H1 (cell line): Measurements from ENCODE around the gene GTF2A1L. TPM values are rescaled to one million over a fixed set of nuclear protein-coding genes. Genes with fewer than 3 reads are reported as not detected.

Experiments
- CTCF ChIA-PET: fragments of 300-600 bp; sonication (Branson Sonifier 250); formaldehyde crosslinking; loops from one replicate; lab custom pipeline; 2021; ENCODE audit not compliant: partially characterized antibody; lab: Charles Lee
- POLR2A ChIA-PET: fragments of 300-600 bp; sonication (Branson Sonifier 250); formaldehyde crosslinking; loops from one replicate; lab custom pipeline; 2021; ENCODE audit warnings: inconsistent platforms; ENCODE audit not compliant: partially characterized antibody; lab: Charles Lee
- DNase-seq, 2 experiments: peaks; one replicate each; pipeline versions ENCODE4 v3.0.0 to v3.0.0-alpha.2; 2010 to 2022; ENCODE audit warnings: low spot score in 2 of 2, low read depth in 1 of 2, mixed read lengths in 1 of 2
- FAIRE-seq: peaks from 2 replicates; lab custom pipeline; 2011; peaks lifted over from hg19 to GRCh38; lab: Jason Lieb, UNC
- H2AFZ ChIP-seq: 2 replicates; pipeline ENCODE4 v1.8.1; 2012; ENCODE audit warnings: low read length, inconsistent platforms
- H2AK5ac ChIP-seq: 2 replicates; pipeline ENCODE4 v1.6.1; 2013; ENCODE audit warnings: low read depth, low read length
- H2BK120ac ChIP-seq: replicated peaks from 2 replicates; pipeline ENCODE3; 2013; ENCODE audit warnings: low read depth, low read length, inconsistent platforms
- H2BK12ac ChIP-seq: 2 replicates; pipeline ENCODE4 v1.6.1; 2013; ENCODE audit warnings: low read depth, low read length
- H2BK15ac ChIP-seq: 2 replicates; pipeline ENCODE4 v1.6.1; 2013; ENCODE audit warnings: low read length
- H2BK20ac ChIP-seq: 2 replicates; pipeline ENCODE4 v1.6.1; 2013; ENCODE audit warnings: low read length
- H2BK5ac ChIP-seq: 2 replicates; pipeline ENCODE4 v1.6.1; 2013; ENCODE audit warnings: low read depth, low read length
- H3K14ac ChIP-seq: 2 replicates; pipeline ENCODE4 v1.6.1; 2013; ENCODE audit warnings: inconsistent platforms; ENCODE audit not compliant: insufficient read length
- H3K18ac ChIP-seq: 2 replicates; pipeline ENCODE4 v1.6.1; 2013; ENCODE audit warnings: low read length; ENCODE audit errors: extremely low read depth
- H3K23ac ChIP-seq: 2 replicates; pipeline ENCODE4 v1.6.1; 2013; ENCODE audit warnings: inconsistent platforms; ENCODE audit not compliant: insufficient read length
- H3K23me2 ChIP-seq: 2 replicates; pipeline ENCODE4 v1.6.1; 2013; ENCODE audit warnings: low read depth, low read length
- H3K27ac ChIP-seq: 2 replicates; pipeline ENCODE4 v1.6.1; 2011; ENCODE audit warnings: low read depth, low read length, inconsistent platforms
- H3K27me3 ChIP-seq, 4 experiments: replicated peaks in 1 of 4; 1 replicate in 1 of 4; 2 replicates in 3 of 4; pipeline versions ENCODE4 v1.6.1 to v1.8.1; 2011 to 2013; ENCODE audit warnings: low read length in 3 of 4, mild to moderate bottlenecking in 3 of 4, inconsistent platforms in 2 of 4, mixed read lengths in 2 of 4, moderate library complexity in 1 of 4; ENCODE audit not compliant: control insufficient read depth in 3 of 4, insufficient read depth in 3 of 4; ENCODE audit errors: extremely low read depth in 1 of 4
- H3K36me3 ChIP-seq, 4 experiments: 2 replicates each; pipeline versions ENCODE4 v1.6.1 to v1.8.1; 2011 to 2013; ENCODE audit warnings: mild to moderate bottlenecking in 4 of 4, low read length in 3 of 4, moderate library complexity in 2 of 4, control low read depth in 1 of 4, inconsistent platforms in 1 of 4; ENCODE audit not compliant: insufficient read depth in 4 of 4, control insufficient read depth in 2 of 4
- H3K4ac ChIP-seq: replicated peaks from 2 replicates; pipeline ENCODE3; 2013; ENCODE audit warnings: low read length, low read depth, mixed read lengths, inconsistent platforms; ENCODE audit not compliant: insufficient read length
- H3K4me1 ChIP-seq, 4 experiments: replicated peaks in 1 of 4; 1 replicate in 1 of 4; 2 replicates in 3 of 4; pipeline versions ENCODE4 v1.6.1 to v1.8.1; 2011 to 2013; ENCODE audit warnings: low read length in 3 of 4, inconsistent platforms in 2 of 4, mixed read lengths in 1 of 4; ENCODE audit not compliant: insufficient read depth in 4 of 4, control insufficient read depth in 3 of 4
- H3K4me2 ChIP-seq, 2 experiments: 2 replicates each; pipeline versions ENCODE4 v1.6.1 to v1.8.1; 2011 to 2013; ENCODE audit warnings: low read depth in 2 of 2, low read length in 2 of 2, control low read depth in 1 of 2, inconsistent platforms in 1 of 2, mild to moderate bottlenecking in 1 of 2; ENCODE audit not compliant: insufficient read depth in 1 of 2
- H3K4me3 ChIP-seq, 4 experiments: fragments of 200-600, 300-600 bp in 1 of 4; sonication (generic), shearing (Covaris generic), sonication (Bioruptor Twin) in 1 of 4; 2 replicates each; pipeline versions ENCODE4 v1.5.1 to v1.8.1; 2011 to 2016; ENCODE audit warnings: low read length in 4 of 4, low read depth in 3 of 4, control low read depth in 2 of 4, inconsistent platforms in 2 of 4, mild to moderate bottlenecking in 2 of 4, mixed read lengths in 1 of 4, moderate library complexity in 1 of 4; ENCODE audit not compliant: insufficient read depth in 2 of 4; ENCODE audit errors: extremely low read depth in 1 of 4
- H3K56ac ChIP-seq: replicated peaks from 2 replicates; pipeline ENCODE3; 2013; ENCODE audit warnings: low read depth, mild to moderate bottlenecking, mixed read lengths, low read length, inconsistent platforms; ENCODE audit not compliant: insufficient read length
- H3K79me1 ChIP-seq: 2 replicates; pipeline ENCODE4 v1.6.1; 2013; ENCODE audit warnings: low read depth, low read length, control low read depth
- H3K79me2 ChIP-seq, 2 experiments: 2 replicates each; pipeline versions ENCODE4 v1.6.1 to v1.8.1; 2012 to 2013; ENCODE audit warnings: low read length in 2 of 2, mild to moderate bottlenecking in 2 of 2, inconsistent platforms in 1 of 2; ENCODE audit not compliant: insufficient read depth in 2 of 2, control insufficient read depth in 1 of 2
- H3K9ac ChIP-seq, 4 experiments: replicated peaks in 1 of 4; 1 replicate in 1 of 4; 2 replicates in 3 of 4; pipeline versions ENCODE4 v1.6.1 to v1.8.1; 2011 to 2013; ENCODE audit warnings: low read depth in 3 of 4, low read length in 3 of 4, control low read depth in 2 of 4, mild to moderate bottlenecking in 2 of 4, moderate library complexity in 2 of 4, inconsistent platforms in 1 of 4; ENCODE audit errors: extremely low read depth in 1 of 4
- H3K9me3 ChIP-seq, 2 experiments: 2 replicates each; pipeline versions ENCODE4 v1.6.1 to v1.8.1; 2012 to 2013; ENCODE audit warnings: mild to moderate bottlenecking in 2 of 2, moderate library complexity in 2 of 2, control low read depth in 1 of 2, inconsistent platforms in 1 of 2, low read depth in 1 of 2, low read length in 1 of 2, mixed read lengths in 1 of 2; ENCODE audit not compliant: insufficient read depth in 2 of 2
- H4K20me1 ChIP-seq, 2 experiments: replicated peaks in 1 of 2; 2 replicates each; pipeline versions ENCODE3 to v1.8.1; 2011 to 2013; ENCODE audit warnings: inconsistent platforms in 2 of 2, low read length in 2 of 2, mild to moderate bottlenecking in 1 of 2; ENCODE audit not compliant: insufficient read depth in 2 of 2, control insufficient read depth in 1 of 2
- H4K5ac ChIP-seq: 2 replicates; pipeline ENCODE4 v1.6.1; 2013; ENCODE audit warnings: low read length, low read depth, mixed read lengths, inconsistent platforms; ENCODE audit not compliant: insufficient read length
- H4K8ac ChIP-seq: 2 replicates; pipeline ENCODE4 v1.8.0; 2013; ENCODE audit warnings: mild to moderate bottlenecking, moderate library complexity, low read length, inconsistent platforms; ENCODE audit not compliant: insufficient read depth; ENCODE audit errors: extremely low read depth
- H4K91ac ChIP-seq: replicated peaks from 2 replicates; pipeline ENCODE3; 2013; ENCODE audit warnings: low read length, mixed read lengths, inconsistent platforms; ENCODE audit not compliant: insufficient read length
- CTCF ChIP-seq, 3 experiments: IDR thresholded peaks; 1 replicate in 2 of 3; 2 replicates in 1 of 3; pipeline versions ENCODE4 v1.5.1 to v1.6.1; 2011; ENCODE audit warnings: low read length in 3 of 3, mild to moderate bottlenecking in 3 of 3, inconsistent platforms in 2 of 3, low read depth in 1 of 3, moderate library complexity in 1 of 3; ENCODE audit not compliant: insufficient read depth in 1 of 3; ENCODE audit errors: control extremely low read depth in 1 of 3
- HDAC2 ChIP-seq, 2 experiments: fragments of 300-600 bp in 1 of 2; sonication (generic) in 1 of 2; IDR thresholded peaks; 2 replicates each; pipeline ENCODE4 v1.6.1; 2011 to 2012; ENCODE audit warnings: low read depth in 2 of 2, low read length in 2 of 2, mild to moderate bottlenecking in 2 of 2, moderate library complexity in 2 of 2, borderline replicate concordance in 1 of 2, inconsistent platforms in 1 of 2
- NRF1 ChIP-seq: IDR thresholded peaks from 2 replicates; pipeline ENCODE4 v1.6.1; 2011; ENCODE audit warnings: mild to moderate bottlenecking, low read depth, low read length, improper control_type of control experiment
- RAD21 ChIP-seq, 2 experiments: IDR thresholded peaks in 1 of 2; conservative IDR thresholded peaks in 1 of 2; 2 replicates each; pipeline ENCODE4 v1.6.1; 2011; ENCODE audit warnings: low read depth in 2 of 2, low read length in 2 of 2, improper control_type of control experiment in 1 of 2, inconsistent platforms in 1 of 2, mild to moderate bottlenecking in 1 of 2, moderate library complexity in 1 of 2
- WGBS, 2 experiments: shearing (Covaris generic) in 1 of 2; methylation state at CpG; one replicate each; pipeline versions ENCODE4 v1.1.6 to v1.1.7; 2013 to 2015; ENCODE audit warnings: low lambda C conversion rate in 2 of 2, mixed read lengths in 2 of 2, inconsistent platforms in 1 of 2, low coverage in 1 of 2, missing lambda C conversion rate in 1 of 2; ENCODE audit not compliant: insufficient replicate concordance in 2 of 2, insufficient coverage in 1 of 2, insufficient read length in 1 of 2; ENCODE audit errors: extremely low coverage in 1 of 2, missing lambda C conversion rate in 1 of 2; 5-methylcytosine and 5-hydroxymethylcytosine counted together
- polyA plus RNA-seq, 7 experiments: library from polyadenylated mRNA; depleted of rRNA in 3 of 7; stranded (reverse) in 5 of 7; unstranded in 2 of 7; fragments of >200 nt in 5 of 7; fragments of 200-250 nt in 2 of 7; gene quantifications; 1 replicate in 5 of 7; 2 replicates in 1 of 7; 4 replicates in 1 of 7; pipeline versions ENCODE4 v1.2.1 to v1.2.3, GENCODE V29; 2011 to 2013; ENCODE audit warnings: missing spikeins in 2 of 7, mixed read lengths in 2 of 7
- total RNA-seq: library from RNA; stranded (reverse); fragmentation: NEBNext Ultra II Directional; extraction: Animal tissue kit (Norgen Biotek cat#: 25700); gene quantifications from 2 replicates; pipeline ENCODE4 v1.2.1, GENCODE V29; 2021

The GTF2A1L gene
- total and polyA plus RNA-seq, 2 of the 8 experiments (the other 6 are each of a cell fraction or from before 2014, with no cell fraction given), result 0.18 TPM; not detected in 1

- Histone ChIP-seq H3K23me2 (no peaks in the 10 kb centered on the region; the same call in 1 of the 2 replicates), H2BK15ac (no peak overlapping the region), H2AFZ (no peak overlapping the region), H3K4me1 (peaks cover 5 to 17% (median 12%) of the 10 kb centered on the region in 4 experiments; a peak in 4 of 7 replicates), H3K9me3 (no peaks in the 10 kb centered on the region), H3K14ac (no peak overlapping the region), H3K4me3 (no peak overlapping the region), H3K27me3 (peaks cover 0 to 4% (median 0%) of the 10 kb centered on the region in 4 experiments; a peak in 2 of 7 replicates), H4K91ac (no peak overlapping the region), H2BK120ac (no peak overlapping the region), H3K9ac (no peak overlapping the region), H3K56ac (no peak overlapping the region), H2BK20ac (no peak overlapping the region), H2AK5ac (no peak overlapping the region), H3K4ac (no peak overlapping the region), H3K79me1 (no peaks in the 10 kb centered on the region), H3K4me2 (no peak overlapping the region), H4K20me1 (no peaks in the 10 kb centered on the region), H2BK12ac (no peak overlapping the region), H3K18ac (no peak overlapping the region), H3K36me3 (no peaks in the 10 kb centered on the region), H3K27ac (no peak overlapping the region), H4K8ac (no peak overlapping the region), H3K23ac (no peak overlapping the region), H3K79me2 (no peaks in the 10 kb centered on the region), H2BK5ac (no peak overlapping the region), H4K5ac (no peak overlapping the region)
- DNase-seq, result no peak
- ChIA-PET CTCF (interaction anchor here (0.6 to 3.0 kb wide), 25 partner anchors 11 to 379 kb away, joined by 3 to 16 read pairs (median 4); no protein-coding TSS in a partner anchor), POLR2A (interaction anchor here (1.1 kb wide), 1 partner anchor 119 kb away, joined by 3 read pairs; no protein-coding TSS in a partner anchor)
- TF ChIP-seq RAD21 (IDR thresholded peaks at IDR 0.05 in 1 of 2, conservative IDR thresholded peaks at IDR 0.05 in 1 of 2; ENCODE audit: low read depth in 2 of 2, low read length in 2 of 2), result peak; percentile 73 to 74
- no peak for TF ChIP-seq NRF1
- peak; percentile 36 to 74 (median 61) for TF ChIP-seq CTCF (IDR thresholded peaks at IDR 0.05; ENCODE audit: control extremely low read depth in 1 of 3, insufficient read depth in 1 of 3, low read depth in 1 of 3, low read length in 3 of 3)
- no peak for TF ChIP-seq HDAC2 (IDR thresholded peaks at IDR 0.05; ENCODE audit: borderline replicate concordance in 1 of 2, low read depth in 2 of 2, low read length in 2 of 2)
- FAIRE-seq, result peak; percentile 87
- WGBS, 2 experiments, result 46% methylated on average over 5 of the region's 5 CpGs; no CpG with 5 or more reads in 1 of the 2 experiments
These were observed 28.4 kb upstream of the GTF2A1L start for GRCh38 chr2:48589170-48589767.
